WERI-Rb-1 (cell line): ENCODE data around the gene ZNF138.

ENCODE experiments used
- DNase-seq: peaks from one replicate; pipeline ENCODE4 v3.0.0-alpha.2; 2020
- H3K27ac ChIP-seq: fragments of 250-450 bp; sonication (Bioruptor Pico); 2 replicates; pipeline ENCODE4 v1.5.1; 2020; ENCODE audit warnings: mild to moderate bottlenecking, moderate library complexity
- H3K27me3 ChIP-seq: fragments of 250-450 bp; sonication (Bioruptor Pico); 2 replicates; pipeline ENCODE4 v1.5.1; 2021; ENCODE audit warnings: mild to moderate bottlenecking, low read depth, moderate library complexity; ENCODE audit not compliant: insufficient read depth, severe bottlenecking
- H3K36me3 ChIP-seq: fragments of 250-450 bp; sonication (Bioruptor Pico); 2 replicates; pipeline ENCODE4 v1.5.1; 2020; ENCODE audit warnings: mild to moderate bottlenecking, moderate library complexity
- H3K4me3 ChIP-seq: 2 replicates; pipeline ENCODE4 v1.5.1; 2011; ENCODE audit warnings: low read depth, mild to moderate bottlenecking, control low read depth, low read length
- H3K9me3 ChIP-seq: fragments of 250-450 bp; sonication (Bioruptor Pico); 2 replicates; pipeline ENCODE4 v1.5.1; 2021; ENCODE audit warnings: mild to moderate bottlenecking, moderate library complexity; ENCODE audit not compliant: severe bottlenecking
- CTCF ChIP-seq: IDR thresholded peaks from 2 replicates; pipeline ENCODE4 v1.5.1; 2011; ENCODE audit warnings: low read depth, mild to moderate bottlenecking, control low read depth, inconsistent platforms, low read length

ZNF138 gene

GRCh38 chr7:64882341-64883112, 88.3 kb downstream of the ZNF138 start:
- no peak overlapping the region for H3K4me3 ChIP-seq
- peaks cover 39% of the 10 kb centered on the region for H3K9me3 ChIP-seq
- no peak overlapping the region for H3K27ac ChIP-seq
- no peaks in the 10 kb centered on the region for H3K27me3 ChIP-seq
- TF ChIP-seq CTCF: no peak
- H3K36me3 ChIP-seq: no peaks in the 10 kb centered on the region
- no peak for DNase-seq
